ENCODE measurements around the gene ERC2.

Gene ERC2

DNA sequence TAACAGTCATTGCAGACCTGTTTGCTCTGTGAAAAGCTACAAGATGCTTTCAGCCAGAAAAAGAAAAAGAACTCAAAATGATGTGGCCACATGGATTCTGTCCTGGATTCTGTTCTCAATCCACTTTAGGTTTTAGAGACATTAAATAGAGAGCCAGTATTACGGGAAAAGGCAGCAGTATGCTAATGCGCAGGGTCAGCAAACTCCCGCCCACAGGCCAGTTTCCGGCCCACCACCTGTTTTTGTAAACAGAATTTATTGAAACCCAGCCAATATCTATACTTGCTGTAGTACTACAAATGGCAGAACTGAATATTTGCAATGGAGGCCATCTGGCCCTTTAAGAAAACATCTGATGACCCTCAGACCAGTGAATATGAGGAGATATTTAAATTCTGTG, 416.1 kb downstream of the ERC2 start:
- ATAC-seq (ENCODE audit: low read depth) (no peak), DNase-seq (ENCODE audit: low spot score) (no peak)
- no peaks in the 10 kb centered on the region for H3K4me1 ChIP-seq (ENCODE audit: insufficient read depth, poor library complexity, severe bottlenecking)
- no peak overlapping the region for H3K27ac ChIP-seq (ENCODE audit: poor library complexity, severe bottlenecking)
- H3K9me3 ChIP-seq (ENCODE audit: severe bottlenecking) = no peaks in the 10 kb centered on the region
- H3K4me3 ChIP-seq (ENCODE audit: severe bottlenecking) = no peak overlapping the region
- no peak for TF ChIP-seq CTCF (IDR thresholded peaks at IDR 0.05; ENCODE audit: poor library complexity, severe bottlenecking)
- no peaks in the 10 kb centered on the region for H3K36me3 ChIP-seq (ENCODE audit: low read depth)
- peaks cover 5% of the 10 kb centered on the region for H3K27me3 ChIP-seq (ENCODE audit: insufficient read depth, poor library complexity, severe bottlenecking)

DNA sequence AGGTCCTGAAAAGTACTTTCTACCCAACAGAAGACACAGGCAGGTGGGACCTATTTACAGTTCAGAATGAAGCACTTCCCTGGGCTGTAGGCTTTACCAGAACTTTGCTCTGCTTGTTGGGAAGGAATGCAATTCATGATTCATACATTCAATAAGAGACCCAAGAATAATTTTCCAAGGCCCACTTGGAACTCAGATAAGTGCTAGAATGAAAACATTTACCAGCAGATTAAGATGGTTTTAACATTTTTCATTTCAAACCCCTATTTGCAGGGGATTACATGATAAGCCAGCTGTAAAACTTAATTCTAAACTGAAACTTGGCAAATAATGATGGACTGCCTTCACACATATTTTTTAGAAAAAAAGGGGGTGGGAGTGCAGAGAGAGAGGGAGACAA, 417.2 kb downstream of the ERC2 start:
- Histone ChIP-seq H3K4me3 (ENCODE audit: severe bottlenecking) (no peak overlapping the region), H3K4me1 (ENCODE audit: insufficient read depth, poor library complexity, severe bottlenecking) (no peaks in the 10 kb centered on the region), H3K9me3 (ENCODE audit: severe bottlenecking) (no peaks in the 10 kb centered on the region), H3K27ac (ENCODE audit: poor library complexity, severe bottlenecking) (no peak overlapping the region), H3K27me3 (ENCODE audit: insufficient read depth, poor library complexity, severe bottlenecking) (peaks cover 4% of the 10 kb centered on the region), H3K36me3 (ENCODE audit: low read depth) (no peaks in the 10 kb centered on the region)
- no peak for TF ChIP-seq CTCF (IDR thresholded peaks at IDR 0.05; ENCODE audit: poor library complexity, severe bottlenecking)
- no peak for DNase-seq (ENCODE audit: low spot score)
- ATAC-seq (ENCODE audit: low read depth) = no peak

DNA sequence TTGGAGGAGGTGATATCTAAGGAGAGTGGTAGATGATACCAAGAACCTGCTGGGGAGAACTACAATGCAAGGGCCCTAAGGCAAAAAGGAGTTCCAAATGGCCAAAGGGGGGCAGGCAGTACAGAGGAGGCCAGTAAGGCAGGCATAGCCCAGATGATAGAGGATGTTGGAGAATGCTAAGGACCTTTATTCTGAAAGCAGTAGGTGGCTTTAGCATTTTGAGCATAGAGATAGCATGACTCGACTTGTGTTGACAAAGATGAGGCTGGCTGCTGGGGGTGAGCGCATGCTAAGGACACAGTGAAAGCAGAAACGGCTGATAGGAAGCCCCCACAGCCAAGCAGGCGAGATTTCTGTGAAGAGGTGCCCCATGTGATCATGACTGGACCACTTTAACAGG, 419.3 kb downstream of the ERC2 start:
- no peaks in the 10 kb centered on the region for H3K9me3 ChIP-seq (ENCODE audit: severe bottlenecking)
- no peak for TF ChIP-seq CTCF (IDR thresholded peaks at IDR 0.05; ENCODE audit: poor library complexity, severe bottlenecking)
- DNase-seq (ENCODE audit: low spot score) = no peak
- H3K4me3 ChIP-seq (ENCODE audit: severe bottlenecking) = no peak overlapping the region
- H3K27ac ChIP-seq (ENCODE audit: poor library complexity, severe bottlenecking) = no peak overlapping the region
- ATAC-seq (ENCODE audit: low read depth) = no peak
- no peaks in the 10 kb centered on the region for H3K4me1 ChIP-seq (ENCODE audit: insufficient read depth, poor library complexity, severe bottlenecking)
- H3K27me3 ChIP-seq (ENCODE audit: insufficient read depth, poor library complexity, severe bottlenecking) = peaks cover 11% of the 10 kb centered on the region
- H3K36me3 ChIP-seq (ENCODE audit: low read depth) = no peaks in the 10 kb centered on the region

GRCh38 chr3:56048331-56048730, 419.9 kb downstream of the ERC2 start:
- no peaks in the 10 kb centered on the region for H3K9me3 ChIP-seq (ENCODE audit: severe bottlenecking)
- H3K27me3 ChIP-seq (ENCODE audit: insufficient read depth, poor library complexity, severe bottlenecking) = peaks cover 11% of the 10 kb centered on the region
- H3K4me1 ChIP-seq (ENCODE audit: insufficient read depth, poor library complexity, severe bottlenecking) = no peaks in the 10 kb centered on the region
- no peak for ATAC-seq (ENCODE audit: low read depth)
- no peak overlapping the region for H3K4me3 ChIP-seq (ENCODE audit: severe bottlenecking)
- no peak for DNase-seq (ENCODE audit: low spot score)
- H3K36me3 ChIP-seq (ENCODE audit: low read depth) = no peaks in the 10 kb centered on the region
- H3K27ac ChIP-seq (ENCODE audit: poor library complexity, severe bottlenecking) = no peak overlapping the region
- no peak for TF ChIP-seq CTCF (IDR thresholded peaks at IDR 0.05; ENCODE audit: poor library complexity, severe bottlenecking)

- Histone ChIP-seq H3K9me3 (ENCODE audit: severe bottlenecking) (no peaks in the 10 kb centered on the region), H3K4me1 (ENCODE audit: insufficient read depth, poor library complexity, severe bottlenecking) (no peaks in the 10 kb centered on the region), H3K4me3 (ENCODE audit: severe bottlenecking) (no peak overlapping the region), H3K27me3 (ENCODE audit: insufficient read depth, poor library complexity, severe bottlenecking) (peaks cover 17% of the 10 kb centered on the region), H3K36me3 (ENCODE audit: low read depth) (no peaks in the 10 kb centered on the region), H3K27ac (ENCODE audit: poor library complexity, severe bottlenecking) (no peak overlapping the region)
- peak; percentile 42 for TF ChIP-seq CTCF (IDR thresholded peaks at IDR 0.05; ENCODE audit: poor library complexity, severe bottlenecking)
- DNase-seq (ENCODE audit: low spot score) (no peak), ATAC-seq (ENCODE audit: low read depth) (peak; percentile 61; the same call in 2 of the 3 replicates)
Measured at GRCh38 chr3:56042326-56042951, 425.8 kb downstream of the ERC2 start.

Data from RWPE2 (cell line).